ENCODE results near the gene ABHD16A. TPM values are rescaled to one million over a fixed set of nuclear protein-coding genes. Genes with fewer than 3 reads are reported as not detected.
A peak's percentile ranks its signal among the peaks of the same experiment; 100 is the strongest.

ABHD16A gene
- total and polyA plus RNA-seq, 10 of the 15 experiments (the other 5 are each of a cell fraction or from before 2014, with no cell fraction given): 7.5 to 43.0 (median 32.9) TPM

DNA sequence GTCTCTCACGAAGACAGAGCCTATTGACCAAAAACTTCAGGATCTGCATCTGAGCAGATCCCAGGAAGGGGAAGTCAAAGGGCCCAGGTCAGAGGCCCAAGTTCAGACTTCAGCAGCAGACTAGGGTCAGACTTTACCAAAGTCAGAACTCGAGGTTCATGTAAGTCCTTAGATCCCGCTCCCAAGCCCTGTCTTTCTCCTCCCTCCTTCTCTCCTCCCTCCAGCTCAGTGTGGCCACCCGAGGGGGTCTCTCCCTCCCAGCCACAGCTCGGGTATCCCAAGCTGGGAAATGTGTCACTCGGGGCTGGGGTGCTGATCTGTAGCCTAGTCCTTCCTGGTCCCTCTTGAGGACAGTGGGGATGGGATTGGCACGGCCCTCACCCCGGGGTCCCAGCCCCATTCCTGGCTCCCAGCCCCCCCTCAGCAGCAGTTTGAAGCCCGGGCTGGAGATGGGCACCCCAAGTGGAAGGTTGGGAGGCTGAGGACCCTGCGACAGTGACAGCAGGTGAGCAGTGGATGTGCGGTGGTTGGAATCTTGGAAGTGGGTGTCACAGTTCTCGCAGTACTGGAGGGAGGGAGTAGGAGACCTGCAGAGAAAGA lies 40.9 kb downstream of the ABHD16A start:
- no peaks in the 10 kb centered on the region; the same call in 2 of the 3 replicates for H3K9me3 ChIP-seq (replicated peaks; ENCODE audit: control insufficient read depth, insufficient read depth, low read length)
- WGBS (ENCODE audit: insufficient coverage, insufficient replicate concordance, low lambda C conversion rate, missing lambda C conversion rate): 81% methylated on average over 10 of the region's 12 CpGs
- H4K20me1 ChIP-seq (ENCODE audit: control insufficient read depth, insufficient read depth): no peaks in the 10 kb centered on the region
- intact Hi-C loops (cut with micrococcal nuclease; ENCODE audit: unreplicated experiment) (no loop called here), in situ Hi-C loops (cut with MboI) (no loop called here)
- DNase-seq (ENCODE audit: low read depth, low spot score): no peak
- ChIA-PET SMC1A (ENCODE audit: uncharacterized antibody, unreplicated experiment) (interaction anchor here (1.0 to 2.5 kb wide), 3 partner anchors 10 to 121 kb away, joined by 6 to 14 read pairs (median 9); partner anchors contain the start of genes BAG6 and DDX39B), POLR2A (interaction anchor here (0.5 to 5.9 kb wide), 17 partner anchors 9 to 236 kb away, joined by 3 to 107 read pairs (median 4); partner anchors contain the start of genes ABHD16A, APOM, ATP6V1G2 and BAG6), RAD21 (ENCODE audit: unreplicated experiment) (interaction anchor here (0.6 to 2.1 kb wide), 2 partner anchors 65 to 310 kb away, joined by 3 to 4 read pairs; partner anchors contain the start of gene DXO), CTCF (interaction anchor here (1.5 to 2.2 kb wide), 3 partner anchors 10 to 76 kb away, joined by 3 to 19 read pairs (median 7); partner anchors contain the start of gene BAG6)
- FAIRE-seq: no peak
- H3K27ac ChIP-seq (ENCODE audit: control insufficient read depth, insufficient read depth): peak overlapping the region; percentile 22
- H3K4me1 ChIP-seq (ENCODE audit: control insufficient read depth, insufficient read depth, low read length): peaks cover 47% of the 10 kb centered on the region
- TF ChIP-seq HDAC2 (IDR thresholded peaks at IDR 0.05) (no peak), NR2F1 (conservative IDR thresholded peaks at IDR 0.05) (0 out of 2 replicates have a peak, but pooled peaks have one; percentile 17), SRF (IDR thresholded peaks at IDR 0.05; ENCODE audit: low read depth in 2 of 2, low read length in 2 of 2) (no peak), ZNF274 (IDR thresholded peaks at IDR 0.05; ENCODE audit: insufficient read depth, insufficient read length) (no peak), IKZF1 (conservative IDR thresholded peaks at IDR 0.05) (peak; percentile 54; the same call in 1 of the 2 replicates), BACH1 (IDR thresholded peaks at IDR 0.05; ENCODE audit: borderline replicate concordance) (no peak), EGR1 (IDR thresholded peaks at IDR 0.05; ENCODE audit: borderline replicate concordance in 1 of 2, low read depth in 2 of 2, low read length in 2 of 2) (no peak), FOXM1 (IDR thresholded peaks at IDR 0.05; ENCODE audit: low read depth, low read length) (0 out of 2 replicates have a peak, but pooled peaks have one; percentile 40), CBFB (IDR thresholded peaks at IDR 0.05; ENCODE audit: low read depth) (no peak), CEBPB (IDR thresholded peaks at IDR 0.05; ENCODE audit: borderline replicate concordance in 1 of 2, low read depth in 2 of 2, low read length in 2 of 2) (no peak), NR2C1 (IDR thresholded peaks at IDR 0.05) (no peak), JUNB (IDR thresholded peaks at IDR 0.05) (no peak)
- no peak for ATAC-seq
- 0 out of 2 replicates have a peak overlapping the region, but pooled peaks have one; percentile 26 for H3K4me3 ChIP-seq
- no peaks in the 10 kb centered on the region for H3K27me3 ChIP-seq (replicated peaks in 1 of 2; ENCODE audit: control insufficient read depth in 2 of 2, insufficient read depth in 2 of 2, low read length in 1 of 2)
- H3K4me2 ChIP-seq (ENCODE audit: control insufficient read depth, insufficient read depth): 0 out of 2 replicates have a peak overlapping the region, but pooled peaks have one; percentile 26
- no peak overlapping the region; the same call in 1 of the 2 replicates for H3K9ac ChIP-seq (ENCODE audit: control insufficient read depth, insufficient read depth, low read length)
- H3K36me3 ChIP-seq (ENCODE audit: control insufficient read depth in 2 of 2, insufficient read depth in 2 of 2, low read length in 1 of 2): peaks cover 0 to 11% of the 10 kb centered on the region in 2 experiments
- peaks cover 69% of the 10 kb centered on the region for H3K79me2 ChIP-seq (ENCODE audit: control insufficient read depth, insufficient read depth, low read length)
- H2AFZ ChIP-seq (ENCODE audit: control insufficient read depth, low read depth, low read length): no peak overlapping the region
- BruUV-seq (replicated peaks): no TSS peak
